IMR-90 (cell line): ENCODE results near the gene ERP44. TPM values are rescaled to one million over a fixed set of nuclear protein-coding genes. Genes with fewer than 3 reads are reported as not detected.

Experiments used
- ATAC-seq: fragments of 200-7000 bp; cut with Tn5 transposase; 2 replicates; pipeline ENCODE4 v1.9.1; 2020; ENCODE audit warnings: low read depth, mild to moderate bottlenecking, moderate library complexity
- BruUV-seq: library from RNA; stranded (reverse); fragments of 400-500 nt; replicated peaks from 2 replicates; lab custom pipeline; 2021; lab: Mats Ljungman, UMichigan
- CTCF ChIA-PET: fragments of 300-600 bp; formaldehyde crosslinking; extraction: SDS; loops from one replicate; lab custom pipeline; 2021; ENCODE audit warnings: antibody characterized with exemption; lab: Yijun Ruan, JAX
- POLR2A ChIA-PET: fragments of 300-600 bp; sonication (Branson Sonifier 250); formaldehyde crosslinking; loops from one replicate; lab custom pipeline; 2022; ENCODE audit warnings: antibody characterized with exemption; ENCODE audit not compliant: unreplicated experiment; lab: Charles Lee
- DNase-seq: peaks from one replicate; pipeline ENCODE4 v3.0.0; 2013
- H2AFZ ChIP-seq: replicated peaks from 2 replicates; pipeline ENCODE3; 2013; ENCODE audit warnings: low read length, mild to moderate bottlenecking; ENCODE audit not compliant: poor library complexity
- H2AK5ac ChIP-seq: 2 replicates; pipeline ENCODE4 v1.6.1; 2013; ENCODE audit warnings: low read depth, low read length, inconsistent platforms
- H2AK9ac ChIP-seq: replicated peaks from 2 replicates; pipeline ENCODE3; 2013; ENCODE audit warnings: mild to moderate bottlenecking, low read depth, low read length, moderate library complexity; ENCODE audit not compliant: poor library complexity
- H2BK120ac ChIP-seq: 2 replicates; pipeline ENCODE4 v1.6.1; 2013; ENCODE audit warnings: low read depth, low read length, inconsistent platforms
- H2BK15ac ChIP-seq: 3 replicates; pipeline ENCODE4 v1.6.1; 2013; ENCODE audit warnings: low read depth, low read length, inconsistent platforms
- H2BK20ac ChIP-seq: 2 replicates; pipeline ENCODE4 v1.6.1; 2013; ENCODE audit warnings: low read depth, mild to moderate bottlenecking, inconsistent platforms, low read length, moderate library complexity
- H2BK5ac ChIP-seq: 2 replicates; pipeline ENCODE4 v1.6.1; 2013; ENCODE audit warnings: mild to moderate bottlenecking, low read depth, low read length, inconsistent platforms; ENCODE audit not compliant: poor library complexity, severe bottlenecking
- H3K14ac ChIP-seq: replicated peaks from 2 replicates; pipeline ENCODE4 v1.6.1; 2013; ENCODE audit warnings: low read depth, low read length, inconsistent platforms
- H3K18ac ChIP-seq: 2 replicates; pipeline ENCODE4 v1.6.1; 2013; ENCODE audit warnings: low read depth, low read length, control low read depth
- H3K23ac ChIP-seq: 2 replicates; pipeline ENCODE4 v1.6.1; 2013; ENCODE audit warnings: low read depth, low read length, inconsistent platforms
- H3K27ac ChIP-seq: 2 replicates; pipeline ENCODE4 v1.5.1; 2013; ENCODE audit warnings: mild to moderate bottlenecking, control low read depth, low read length; ENCODE audit not compliant: insufficient read depth
- H3K27me3 ChIP-seq: 2 replicates; pipeline ENCODE4 v1.6.1; 2013; ENCODE audit warnings: low read length; ENCODE audit not compliant: control insufficient read depth, insufficient read depth
- H3K36me3 ChIP-seq: 2 replicates; pipeline ENCODE4 v1.6.1; 2013; ENCODE audit warnings: low read length, mixed read lengths; ENCODE audit not compliant: control insufficient read depth, insufficient read depth
- H3K4ac ChIP-seq: 2 replicates; pipeline ENCODE4 v1.6.1; 2013; ENCODE audit warnings: low read depth, low read length, inconsistent platforms
- H3K4me1 ChIP-seq: 2 replicates; pipeline ENCODE4 v1.6.1; 2013; ENCODE audit warnings: low read length, mixed read lengths; ENCODE audit not compliant: control insufficient read depth, insufficient read depth
- H3K4me2 ChIP-seq: 2 replicates; pipeline ENCODE4 v1.6.1; 2013; ENCODE audit warnings: low read depth, mild to moderate bottlenecking, control low read depth, low read length, moderate library complexity
- H3K4me3 ChIP-seq: 2 replicates; pipeline ENCODE4 v1.5.1; 2013; ENCODE audit warnings: low read depth, mild to moderate bottlenecking, control low read depth, low read length, moderate library complexity; ENCODE audit not compliant: insufficient read depth
- H3K56ac ChIP-seq: 2 replicates; pipeline ENCODE4 v1.6.1; 2013; ENCODE audit warnings: low read length, inconsistent platforms; ENCODE audit not compliant: insufficient read depth; ENCODE audit errors: extremely low read depth
- H3K79me1 ChIP-seq, 2 experiments: 2 replicates each; pipeline ENCODE4 v1.6.1; 2013; ENCODE audit warnings: low read length in 2 of 2, inconsistent platforms in 1 of 2, low read depth in 1 of 2
- H3K9ac ChIP-seq: 2 replicates; pipeline ENCODE4 v1.6.1; 2013; ENCODE audit warnings: low read depth, low read length, control low read depth
- H3K9me1 ChIP-seq: 2 replicates; pipeline ENCODE4 v1.6.1; 2013; ENCODE audit warnings: low read length, inconsistent platforms; ENCODE audit not compliant: insufficient read depth
- H3K9me3 ChIP-seq: 2 replicates; pipeline ENCODE4 v1.6.1; 2013; ENCODE audit warnings: low read length; ENCODE audit not compliant: control insufficient read depth, insufficient read depth
- H4K20me1 ChIP-seq: 2 replicates; pipeline ENCODE4 v1.6.1; 2013; ENCODE audit warnings: low read length, inconsistent platforms; ENCODE audit not compliant: insufficient read depth
- H4K5ac ChIP-seq: 2 replicates; pipeline ENCODE4 v1.6.1; 2013; ENCODE audit warnings: mild to moderate bottlenecking, low read depth, low read length, control low read depth
- H4K8ac ChIP-seq, 2 experiments: 2 replicates each; pipeline ENCODE4 v1.6.1; 2013; ENCODE audit warnings: low read depth in 2 of 2, low read length in 2 of 2, control low read depth in 1 of 2, inconsistent platforms in 1 of 2
- H4K91ac ChIP-seq: 2 replicates; pipeline ENCODE4 v1.6.1; 2013; ENCODE audit warnings: low read depth, low read length, inconsistent platforms; ENCODE audit not compliant: insufficient read depth
- BHLHE40 ChIP-seq: fragments of 150-350 bp; IDR thresholded peaks from 2 replicates; pipeline ENCODE4 v1.6.1; 2016; ENCODE audit warnings: mild to moderate bottlenecking, low read depth, low read length
- CHD1 ChIP-seq: IDR thresholded peaks from 2 replicates; pipeline ENCODE4 v1.6.1; 2012; ENCODE audit warnings: low read depth, low read length, improper control_type of control experiment
- MAZ ChIP-seq: IDR thresholded peaks from 2 replicates; pipeline ENCODE4 v1.6.1; 2012; ENCODE audit warnings: low read depth, mild to moderate bottlenecking, low read length, improper control_type of control experiment, moderate library complexity, borderline replicate concordance
- NFE2L2 ChIP-seq: fragments of 150-350 bp; IDR thresholded peaks from 2 replicates; pipeline ENCODE4 v1.6.1; 2016; ENCODE audit warnings: low read depth, mild to moderate bottlenecking, low read length
- RAD21 ChIP-seq: IDR thresholded peaks from 2 replicates; pipeline ENCODE4 v1.6.1; 2012; ENCODE audit warnings: low read length, improper control_type of control experiment
- SMC3 ChIP-seq: fragments of 150-350 bp; IDR thresholded peaks from 2 replicates; pipeline ENCODE4 v1.6.1; 2016; ENCODE audit warnings: low read depth, mild to moderate bottlenecking, antibody characterized with exemption, low read length, moderate library complexity
- WGBS, 2 experiments: methylation state at CpG; one replicate each; pipeline versions ENCODE4 v1.1.5 to v1.1.7; 2013; ENCODE audit warnings: missing lambda C conversion rate in 2 of 2; ENCODE audit not compliant: insufficient read length in 1 of 2; ENCODE audit errors: extremely low coverage in 2 of 2; 5-methylcytosine and 5-hydroxymethylcytosine counted together
- dilution Hi-C: fragments of 300-500 bp; cut with HindIII; formaldehyde crosslinking; loops from one replicate; pipeline ENCODE4 v1.14.3; 2018; ENCODE audit warnings: low sequenced_read_pairs; ENCODE audit not compliant: unreplicated experiment
- in situ Hi-C: fragments of 300-500 bp; cut with MboI; formaldehyde crosslinking; loops from 3 replicates; pipeline ENCODE4 v1.14.3; 2019; ENCODE audit warnings: low sequenced_read_pairs, inconsistent platforms, mixed read lengths
- intact Hi-C: fragments of 100-400 bp; cut with micrococcal nuclease; formaldehyde crosslinking; loops from 2 replicates; pipeline ENCODE4 v1.10.0; 2022
- polyA plus RNA-seq, 3 experiments: library from polyadenylated mRNA; depleted of rRNA; stranded (reverse); fragments of >200 nt; gene quantifications; 2 replicates each; pipeline ENCODE4 v1.2.3, GENCODE V29; 2012; ENCODE audit warnings: low replicate concordance in 1 of 3
- total RNA-seq: library from RNA; depleted of rRNA; stranded (reverse); fragments of >200 nt; gene quantifications from 2 replicates; pipeline ENCODE4 v1.2.3, GENCODE V29; 2012
- TF ChIP-seq, protein P1 (sequence below): conservative IDR thresholded peaks from 2 replicates; pipeline ENCODE4 v1.5.1; 2012; ENCODE audit warnings: mild to moderate bottlenecking, low read depth, low read length, improper control_type of control experiment

Gene ERP44
- total and polyA plus RNA-seq, 2 of the 4 experiments (the other 2 are of a cell fraction), result 9.1 to 13.5 TPM

DNA sequence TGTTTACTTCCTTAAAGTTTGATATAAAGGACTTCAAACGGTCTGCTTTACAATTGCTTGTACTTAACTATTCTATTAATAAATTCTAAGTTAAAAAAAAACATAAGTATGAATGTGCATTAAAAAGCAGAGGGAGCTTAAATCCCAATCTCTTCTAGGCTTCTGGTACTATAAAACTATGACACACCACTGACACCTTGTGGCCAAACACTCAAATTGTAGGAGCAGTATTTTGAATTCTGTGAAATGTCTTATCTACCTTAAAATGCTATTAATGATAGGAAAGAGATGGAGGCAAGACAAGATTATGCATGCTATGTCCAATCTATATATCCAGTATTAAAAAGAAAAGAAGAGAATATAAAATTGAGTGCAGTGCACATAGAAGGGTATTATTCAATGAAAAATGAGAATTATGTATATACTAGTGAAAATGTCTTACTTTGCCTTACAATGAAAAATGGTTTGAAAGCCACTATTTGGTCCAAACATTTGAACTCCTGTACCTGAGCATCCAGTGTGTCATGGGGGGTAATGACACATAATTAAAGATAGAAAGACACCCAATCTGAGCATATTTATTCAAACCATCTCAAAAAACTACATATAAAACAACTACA, 87.6 kb downstream of the ERP44 start:
- no peak overlapping the region for H3K23ac ChIP-seq
- H2AK5ac ChIP-seq, result no peak overlapping the region
- no CpG with 5 or more reads among the region's 1 CpG for WGBS, 2 experiments
- no peaks in the 10 kb centered on the region for H3K27me3 ChIP-seq
- H2BK20ac ChIP-seq, result no peak overlapping the region
- H3K18ac ChIP-seq, result no peak overlapping the region
- no peak overlapping the region for H3K9ac ChIP-seq
- no peaks in the 10 kb centered on the region for H3K9me3 ChIP-seq
- H4K8ac ChIP-seq, result no peak overlapping the region
- H2AFZ ChIP-seq, result no peak overlapping the region
- POLR2A ChIA-PET, result no interaction called here
- no peak overlapping the region for H4K5ac ChIP-seq
- no peak overlapping the region for H3K4me3 ChIP-seq
- H3K14ac ChIP-seq, result no peak overlapping the region
- no peaks in the 10 kb centered on the region for H4K20me1 ChIP-seq
- no peaks in the 10 kb centered on the region for H3K9me1 ChIP-seq
- H2BK120ac ChIP-seq, result no peak overlapping the region
- peaks cover 7% of the 10 kb centered on the region for H3K4me1 ChIP-seq
- no peak overlapping the region for H2BK15ac ChIP-seq
- H3K79me1 ChIP-seq, result peaks cover 4 to 5% of the 10 kb centered on the region in 2 experiments; a peak in 3 of 4 replicates
- dilution Hi-C loops (no loop called here), in situ Hi-C loops (loop anchor here (10.0 to 25.0 kb wide), 2 partner anchors 749 to 826 kb away; no protein-coding TSS in a partner anchor), intact Hi-C loops (loop anchor here (1.0 to 5.0 kb wide), 3 partner anchors 189 to 829 kb away; partner anchors contain the start of gene NR4A3)
- no peak overlapping the region for H3K27ac ChIP-seq
- no peak overlapping the region for H2AK9ac ChIP-seq
- H4K91ac ChIP-seq, result no peak overlapping the region
- TF ChIP-seq RAD21, result peak; percentile 66
- TF ChIP-seq CHD1, result no peak
- TF ChIP-seq SMC3, result peak; percentile 65
- TF ChIP-seq MAZ, result no peak
- TF ChIP-seq BHLHE40, result no peak
- TF ChIP-seq, protein P1, sequence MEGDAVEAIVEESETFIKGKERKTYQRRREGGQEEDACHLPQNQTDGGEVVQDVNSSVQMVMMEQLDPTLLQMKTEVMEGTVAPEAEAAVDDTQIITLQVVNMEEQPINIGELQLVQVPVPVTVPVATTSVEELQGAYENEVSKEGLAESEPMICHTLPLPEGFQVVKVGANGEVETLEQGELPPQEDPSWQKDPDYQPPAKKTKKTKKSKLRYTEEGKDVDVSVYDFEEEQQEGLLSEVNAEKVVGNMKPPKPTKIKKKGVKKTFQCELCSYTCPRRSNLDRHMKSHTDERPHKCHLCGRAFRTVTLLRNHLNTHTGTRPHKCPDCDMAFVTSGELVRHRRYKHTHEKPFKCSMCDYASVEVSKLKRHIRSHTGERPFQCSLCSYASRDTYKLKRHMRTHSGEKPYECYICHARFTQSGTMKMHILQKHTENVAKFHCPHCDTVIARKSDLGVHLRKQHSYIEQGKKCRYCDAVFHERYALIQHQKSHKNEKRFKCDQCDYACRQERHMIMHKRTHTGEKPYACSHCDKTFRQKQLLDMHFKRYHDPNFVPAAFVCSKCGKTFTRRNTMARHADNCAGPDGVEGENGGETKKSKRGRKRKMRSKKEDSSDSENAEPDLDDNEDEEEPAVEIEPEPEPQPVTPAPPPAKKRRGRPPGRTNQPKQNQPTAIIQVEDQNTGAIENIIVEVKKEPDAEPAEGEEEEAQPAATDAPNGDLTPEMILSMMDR, result peak; percentile 60
- no peak for TF ChIP-seq NFE2L2
- H3K36me3 ChIP-seq, result peaks cover 3% of the 10 kb centered on the region; the same call in 1 of the 2 replicates
- no TSS peak for BruUV-seq
- H2BK5ac ChIP-seq, result no peak overlapping the region
- ATAC-seq (no peak), DNase-seq (peak; percentile 67)
- H3K4me2 ChIP-seq, result no peak overlapping the region
- no peak overlapping the region for H3K56ac ChIP-seq
- no peak overlapping the region for H3K4ac ChIP-seq
- CTCF ChIA-PET, result no interaction called here
